ENCODE results near the gene PLAC8L1.
A peak's percentile ranks its signal among the peaks of the same experiment; 100 is the strongest.
"Not testable (repeated sequence)": the region's sequence is repeated elsewhere in the genome, so short reads cannot be mapped to it uniquely, and the experiment has no call there.

The PLAC8L1 gene, protein sequence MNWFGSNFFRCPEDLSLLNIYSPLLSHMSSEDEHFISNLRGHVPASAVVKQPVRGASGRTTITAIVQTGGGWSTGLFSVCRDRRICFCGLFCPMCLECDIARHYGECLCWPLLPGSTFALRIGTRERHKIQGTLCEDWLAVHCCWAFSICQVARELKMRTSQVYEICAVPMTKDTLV

DNA sequence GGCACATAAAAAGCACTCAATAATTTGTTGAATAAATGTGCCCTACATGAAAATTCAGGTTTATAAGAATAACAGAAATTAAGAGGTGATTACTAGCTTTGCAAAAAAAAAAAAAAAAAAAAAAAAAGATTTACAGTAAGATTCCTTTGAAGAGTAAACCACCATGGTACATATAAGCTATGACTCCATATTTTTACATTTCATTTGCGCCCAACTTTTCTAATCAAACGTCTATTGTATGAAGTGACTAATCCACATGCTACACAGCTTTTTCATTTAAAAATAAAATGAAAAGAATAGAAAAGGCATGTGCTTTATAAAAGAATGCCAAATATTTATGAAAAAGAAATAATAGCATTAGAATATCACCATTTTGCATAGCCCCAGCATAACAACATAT lies at the start of gene PLAC8L1:
Gene PLAC8L1 (minus strand): TSS at position 101 of the 400 bp plus-strand sequence. CDS start 1,266 bp downstream, outside the sequence.
- TF ChIP-seq, protein P1, sequence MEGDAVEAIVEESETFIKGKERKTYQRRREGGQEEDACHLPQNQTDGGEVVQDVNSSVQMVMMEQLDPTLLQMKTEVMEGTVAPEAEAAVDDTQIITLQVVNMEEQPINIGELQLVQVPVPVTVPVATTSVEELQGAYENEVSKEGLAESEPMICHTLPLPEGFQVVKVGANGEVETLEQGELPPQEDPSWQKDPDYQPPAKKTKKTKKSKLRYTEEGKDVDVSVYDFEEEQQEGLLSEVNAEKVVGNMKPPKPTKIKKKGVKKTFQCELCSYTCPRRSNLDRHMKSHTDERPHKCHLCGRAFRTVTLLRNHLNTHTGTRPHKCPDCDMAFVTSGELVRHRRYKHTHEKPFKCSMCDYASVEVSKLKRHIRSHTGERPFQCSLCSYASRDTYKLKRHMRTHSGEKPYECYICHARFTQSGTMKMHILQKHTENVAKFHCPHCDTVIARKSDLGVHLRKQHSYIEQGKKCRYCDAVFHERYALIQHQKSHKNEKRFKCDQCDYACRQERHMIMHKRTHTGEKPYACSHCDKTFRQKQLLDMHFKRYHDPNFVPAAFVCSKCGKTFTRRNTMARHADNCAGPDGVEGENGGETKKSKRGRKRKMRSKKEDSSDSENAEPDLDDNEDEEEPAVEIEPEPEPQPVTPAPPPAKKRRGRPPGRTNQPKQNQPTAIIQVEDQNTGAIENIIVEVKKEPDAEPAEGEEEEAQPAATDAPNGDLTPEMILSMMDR (IDR thresholded peaks at IDR 0.05; ENCODE audit: insufficient read depth, low read depth, low read length, missing control alignments): no peak
- DNase-seq (ENCODE audit: low read depth): no peak
- no peak within 1 kb of the TSS for H3K4me3 ChIP-seq (ENCODE audit: low read length)

DNA sequence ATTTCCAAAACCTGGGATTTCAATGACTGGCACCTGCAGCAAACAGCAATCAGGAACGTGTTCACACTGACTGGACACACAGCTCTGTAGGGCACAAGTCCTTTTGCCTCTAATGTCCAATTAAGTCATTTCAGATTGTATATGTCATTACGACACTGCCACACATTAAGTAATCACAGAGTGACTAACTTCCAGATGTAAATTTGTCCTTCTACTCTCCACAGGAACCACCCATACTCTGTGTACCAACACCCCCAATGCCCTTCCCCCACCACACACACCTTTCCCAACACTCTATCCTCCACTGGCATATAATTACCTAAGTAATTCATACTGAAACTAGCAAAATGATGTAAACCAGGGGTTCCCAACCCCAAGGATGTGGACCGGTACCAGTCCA lies 46.6 kb upstream of the PLAC8L1 start:
- DNase-seq (ENCODE audit: low read depth): peak; percentile 20
- TF ChIP-seq, protein P1 (IDR thresholded peaks at IDR 0.05; ENCODE audit: insufficient read depth, low read depth, low read length, missing control alignments): no peak
- no peak overlapping the region for H3K4me3 ChIP-seq (ENCODE audit: low read length)

DNA sequence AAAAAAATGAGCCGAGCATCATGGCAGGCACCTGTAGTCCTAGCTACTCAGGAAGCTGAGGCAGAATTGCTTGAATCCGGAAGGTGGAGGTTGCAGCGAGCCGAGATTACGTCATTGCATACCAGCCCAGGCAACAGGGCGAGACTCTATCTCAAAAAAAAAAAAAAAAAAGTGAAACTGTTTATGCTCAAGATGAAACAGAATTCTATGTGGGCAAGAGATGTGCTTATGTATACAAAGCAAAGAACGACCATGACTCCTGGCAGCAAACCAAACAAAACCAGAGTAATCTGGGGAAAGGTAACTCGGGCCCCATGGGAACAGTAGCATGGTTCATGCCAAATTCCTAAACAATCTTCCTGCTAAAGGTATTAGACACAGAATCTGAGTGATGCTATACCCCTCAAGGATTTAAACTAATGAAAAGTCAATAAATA lies 32.6 kb upstream of the PLAC8L1 start:
- TF ChIP-seq, protein P1 (IDR thresholded peaks at IDR 0.05; ENCODE audit: insufficient read depth, low read depth, low read length, missing control alignments): no peak
- H3K4me3 ChIP-seq (ENCODE audit: low read length): no peak overlapping the region
- peak; percentile 67 for DNase-seq (ENCODE audit: low read depth)

DNA sequence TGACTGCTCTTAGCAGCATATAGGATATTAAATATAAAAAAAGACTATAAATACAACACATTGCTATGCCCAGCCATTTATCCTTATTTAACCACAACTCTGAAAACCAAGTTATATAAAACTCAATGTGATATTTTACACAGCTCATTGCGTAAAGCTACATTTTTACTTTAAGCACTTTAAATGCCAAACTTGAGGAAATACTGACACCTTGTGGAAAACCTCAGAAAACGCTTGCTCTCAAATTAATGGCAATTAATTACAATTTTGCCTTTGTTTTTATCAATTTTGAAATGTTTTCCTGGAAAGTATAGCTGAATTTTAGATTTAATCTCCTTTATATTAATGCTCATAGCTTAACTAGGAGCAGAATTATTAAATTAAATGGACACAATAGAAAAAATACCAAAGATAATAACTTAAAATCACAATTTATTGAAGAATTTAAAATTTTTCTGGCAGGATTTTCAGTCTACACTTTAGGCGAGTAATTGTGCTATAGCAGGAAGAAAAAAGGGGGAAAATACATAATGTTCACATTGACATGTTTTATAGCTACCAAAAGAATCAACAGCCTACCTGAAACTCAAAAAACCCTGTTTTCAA lies 25.2 kb upstream of the PLAC8L1 start:
- no peak overlapping the region for H3K4me3 ChIP-seq (ENCODE audit: low read length)
- DNase-seq (ENCODE audit: low read depth): peak; percentile 31
- TF ChIP-seq, protein P1 (IDR thresholded peaks at IDR 0.05; ENCODE audit: insufficient read depth, low read depth, low read length, missing control alignments): peak; percentile 47

DNA sequence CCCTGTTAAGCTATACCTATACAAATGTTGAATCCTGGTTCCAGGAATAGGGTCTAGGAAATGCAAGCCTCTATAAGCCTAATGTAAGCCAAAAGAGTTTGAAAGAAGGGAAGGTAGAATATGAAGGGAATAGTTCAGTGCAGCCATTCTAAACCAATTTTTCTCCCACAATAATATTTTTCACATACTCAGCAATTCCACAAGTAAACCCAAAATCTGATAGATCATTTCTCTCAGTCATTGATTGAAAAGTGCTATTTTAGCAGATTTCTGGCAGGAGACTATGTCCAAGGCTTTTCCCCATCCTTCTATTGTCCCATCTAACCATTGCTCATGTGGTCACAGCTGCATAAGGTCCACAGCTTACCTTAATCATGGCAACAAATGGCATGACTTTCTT lies 20.7 kb upstream of the PLAC8L1 start:
- DNase-seq (ENCODE audit: low read depth): no peak
- TF ChIP-seq, protein P1 (IDR thresholded peaks at IDR 0.05; ENCODE audit: insufficient read depth, low read depth, low read length, missing control alignments): no peak

DNA sequence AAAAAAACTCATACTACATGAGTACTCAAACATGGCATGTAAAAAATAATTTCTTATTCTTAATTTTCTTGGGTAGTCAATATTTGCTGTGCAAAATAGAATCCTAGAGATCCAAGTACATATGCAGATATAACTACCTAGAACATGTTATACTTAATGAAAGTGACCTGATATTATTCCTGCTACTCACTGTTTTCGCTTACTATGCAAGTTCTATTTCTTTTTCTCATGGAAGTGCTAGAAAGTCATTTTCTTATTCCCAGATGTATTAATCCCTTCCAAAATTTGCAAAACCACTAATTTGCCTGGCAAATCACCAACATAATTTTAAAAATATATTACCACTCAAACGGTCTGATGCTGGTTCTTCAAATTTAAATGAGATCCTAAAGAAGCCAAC lies 19.2 kb upstream of the PLAC8L1 start:
- TF ChIP-seq, protein P1 (IDR thresholded peaks at IDR 0.05; ENCODE audit: insufficient read depth, low read depth, low read length, missing control alignments): no peak
- H3K4me3 ChIP-seq (ENCODE audit: low read length): no peak overlapping the region
- DNase-seq (ENCODE audit: low read depth): no peak

More for the DNA sequence above, 20.7 kb upstream of the PLAC8L1 start:
- H3K4me3 ChIP-seq (ENCODE audit: low read length): no peak overlapping the region

DNA sequence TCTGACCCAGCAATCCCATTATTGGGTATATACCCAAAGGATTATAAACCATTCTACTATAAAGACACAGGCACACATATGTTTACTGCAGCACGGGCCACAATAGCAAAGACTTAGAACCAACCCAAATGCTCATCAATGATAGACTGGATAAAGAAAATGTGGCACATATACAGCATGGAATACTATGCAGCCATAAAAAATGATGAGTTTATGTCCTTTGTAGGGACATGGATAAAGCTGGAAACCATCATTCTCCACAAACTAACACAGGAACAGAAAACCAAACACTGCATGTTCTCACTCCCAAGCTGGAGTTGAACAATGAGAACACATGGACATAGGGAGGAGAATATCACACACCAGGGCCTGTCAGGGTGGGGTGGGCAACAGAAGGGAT lies 16.1 kb upstream of the PLAC8L1 start:
- H3K4me3 ChIP-seq (ENCODE audit: low read length); DNase-seq (ENCODE audit: low read depth): not testable (repeated sequence)
